GM21381 (cell line): ENCODE results near the gene PLPP4.
A peak's percentile ranks its signal among the peaks of the same experiment; 100 is the strongest.

Experiments
- ATAC-seq: cut with Tn5 transposase; IDR thresholded peaks from one replicate; pipeline ENCODE4 v1.9.1; 2021; ENCODE audit warnings: mild to moderate bottlenecking, moderate library complexity; ENCODE audit not compliant: unreplicated experiment

The PLPP4 gene

DNA sequence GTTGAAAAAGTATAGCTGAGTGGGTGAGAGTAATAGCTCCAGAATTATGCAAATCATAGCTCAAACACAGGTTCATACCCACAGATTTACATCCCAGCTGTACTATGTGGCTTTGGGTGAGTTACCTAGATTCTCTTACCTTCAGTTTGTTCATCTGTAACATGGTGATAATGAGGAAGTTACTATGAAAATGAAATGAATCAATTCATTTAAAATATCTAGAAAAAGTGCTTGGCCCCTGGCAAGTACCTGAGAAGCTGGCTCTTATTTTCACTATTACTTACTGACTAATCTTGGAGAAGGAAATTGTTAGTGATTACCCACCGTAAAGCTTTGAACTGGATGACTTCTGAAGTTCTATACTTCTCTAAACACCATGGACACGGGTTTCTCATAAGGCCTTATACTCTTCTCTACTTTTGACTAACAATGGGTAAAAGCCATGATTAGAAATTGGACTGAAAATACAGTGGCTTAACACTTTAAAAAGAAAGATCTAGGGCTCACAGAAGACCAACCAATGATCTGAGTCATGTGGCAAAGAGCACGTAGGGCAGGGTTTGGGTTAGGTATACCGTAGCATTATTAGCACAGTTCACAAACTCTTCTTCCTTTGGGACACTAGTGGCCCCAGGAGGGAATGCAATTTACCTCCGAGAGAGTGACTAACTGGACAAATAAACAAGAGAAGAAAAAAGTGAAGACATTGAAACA lies 149.2 kb downstream of the PLPP4 start:
- ATAC-seq: peak; percentile 61

DNA sequence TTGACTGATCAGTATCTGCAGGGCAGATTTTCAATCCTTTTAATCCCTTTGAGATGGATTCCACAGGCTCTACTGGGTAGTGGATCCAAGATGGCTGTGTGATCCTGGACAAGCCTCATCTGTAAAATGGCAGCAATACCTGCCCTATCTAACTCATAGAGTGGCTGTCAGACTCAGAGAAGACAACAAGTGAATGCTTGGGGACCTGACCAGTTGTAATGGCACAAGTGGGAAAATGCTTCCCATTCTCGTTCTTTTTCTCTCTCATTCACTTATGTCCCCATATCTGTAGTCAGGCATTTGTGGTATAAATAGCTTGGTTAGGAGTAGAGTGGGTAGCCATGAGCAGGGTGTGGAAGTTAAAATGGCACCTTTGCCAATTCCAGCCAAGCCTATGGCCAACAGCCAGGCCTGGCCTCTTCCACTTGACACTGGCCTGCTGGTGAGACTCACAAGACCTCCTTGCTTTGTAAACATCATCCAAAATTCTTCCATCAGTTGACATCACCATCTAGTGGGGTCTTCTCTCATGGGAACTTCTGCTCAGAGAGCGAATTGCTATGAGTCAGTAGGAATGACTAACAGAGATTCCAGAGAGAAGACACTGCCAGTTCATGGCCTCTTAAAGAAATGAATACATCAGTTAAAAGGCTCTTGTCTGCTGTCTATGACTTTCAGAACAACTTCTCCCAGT lies 150.1 kb downstream of the PLPP4 start:
- peak; percentile 19 for ATAC-seq

DNA sequence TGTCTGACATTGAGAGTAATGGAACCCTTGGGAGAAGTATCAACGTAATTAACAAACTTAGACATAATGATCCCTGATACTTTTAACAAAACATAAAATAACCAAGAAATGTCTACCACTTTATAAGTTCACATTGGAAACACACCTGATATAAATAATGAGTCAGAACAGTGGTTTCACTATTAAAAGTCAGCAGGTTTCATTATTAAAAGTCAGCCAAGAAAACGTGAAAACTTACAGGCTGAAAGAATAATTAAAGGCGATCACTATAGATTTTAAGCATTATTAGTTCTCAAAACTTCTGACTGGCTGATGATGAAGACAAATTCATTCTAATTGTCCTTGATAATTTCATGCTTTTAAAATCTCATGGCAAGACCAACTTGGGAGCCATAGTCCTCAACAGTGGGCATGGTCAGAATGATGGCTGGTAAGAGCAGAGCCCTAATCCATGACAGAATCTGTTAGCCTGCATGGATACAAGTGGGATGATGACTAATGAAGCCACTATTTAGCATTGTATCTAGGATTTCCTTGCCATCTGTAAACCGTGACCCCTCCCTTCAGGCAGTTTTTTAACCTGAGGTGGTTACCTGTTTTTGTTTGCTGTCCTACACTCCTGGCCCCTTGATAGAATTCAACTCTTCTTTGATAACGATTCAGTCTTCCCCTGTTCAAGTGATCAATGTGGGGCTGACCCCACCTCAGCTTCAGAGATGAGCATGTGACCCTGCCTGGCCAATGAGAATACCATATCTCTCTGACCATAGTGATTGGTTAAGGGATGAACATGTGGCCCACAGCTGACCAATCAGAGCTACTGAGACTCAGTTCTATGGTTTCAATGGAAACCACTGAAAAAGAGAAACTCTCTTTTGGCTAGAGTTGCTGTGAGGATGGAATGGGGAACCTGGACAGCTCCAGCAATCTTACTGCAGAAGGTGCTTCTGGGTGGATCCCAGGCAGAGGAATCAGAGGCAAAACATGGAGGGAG lies 151.0 kb downstream of the PLPP4 start:
- peak; percentile 41 for ATAC-seq

- ATAC-seq: no peak
These were observed 152.0 kb downstream of the PLPP4 start for GRCh38 chr10:120609006-120609405.

DNA sequence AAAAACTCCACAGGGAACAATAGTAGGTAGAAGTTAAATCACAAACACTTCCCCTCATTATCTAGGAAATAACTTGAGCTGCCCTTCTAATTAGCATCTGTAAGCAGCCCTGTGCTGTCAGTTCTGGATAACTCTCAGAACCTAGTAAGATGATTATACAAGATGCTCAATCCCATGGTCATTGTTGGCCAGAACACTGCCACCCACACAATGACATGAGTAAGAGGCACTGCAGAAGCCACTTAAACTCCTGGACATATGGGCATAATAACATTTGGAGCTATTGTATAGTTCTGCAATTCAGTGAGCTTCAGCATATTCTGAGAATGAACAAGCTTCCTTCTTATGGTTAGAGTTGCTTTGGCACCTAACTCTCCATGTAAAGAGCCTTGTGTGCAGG lies 153.8 kb downstream of the PLPP4 start:
- no peak for ATAC-seq

DNA sequence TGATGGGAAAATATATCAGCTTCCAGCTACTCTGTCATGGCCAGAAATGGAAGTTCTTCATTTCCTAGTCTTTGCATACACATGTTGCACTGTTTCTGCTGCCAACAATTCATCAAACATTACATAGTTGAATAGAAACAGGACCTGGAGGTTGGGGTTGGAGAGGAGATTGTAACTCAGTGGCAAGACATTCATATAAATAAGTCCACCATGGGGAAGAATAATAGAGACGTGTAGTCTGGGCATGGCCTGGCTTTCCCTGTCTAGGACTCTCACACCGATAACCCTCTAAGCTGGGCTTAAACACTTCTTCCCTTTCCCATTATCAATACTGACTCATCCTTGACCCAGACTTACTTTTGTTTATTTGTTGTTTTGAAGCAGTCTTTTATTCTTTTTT lies 155.7 kb downstream of the PLPP4 start:
- no peak for ATAC-seq

GRCh38 chr10:120613180-120613579 lies 156.2 kb downstream of the PLPP4 start:
- ATAC-seq: no peak

- ATAC-seq: no peak
These were observed 157.7 kb downstream of the PLPP4 start for GRCh38 chr10:120614680-120615079.

- ATAC-seq: no peak
These were observed 159.4 kb downstream of the PLPP4 start for GRCh38 chr10:120616311-120616911.

GRCh38 chr10:120628197-120628596 lies 171.2 kb downstream of the PLPP4 start:
- no peak for ATAC-seq

DNA sequence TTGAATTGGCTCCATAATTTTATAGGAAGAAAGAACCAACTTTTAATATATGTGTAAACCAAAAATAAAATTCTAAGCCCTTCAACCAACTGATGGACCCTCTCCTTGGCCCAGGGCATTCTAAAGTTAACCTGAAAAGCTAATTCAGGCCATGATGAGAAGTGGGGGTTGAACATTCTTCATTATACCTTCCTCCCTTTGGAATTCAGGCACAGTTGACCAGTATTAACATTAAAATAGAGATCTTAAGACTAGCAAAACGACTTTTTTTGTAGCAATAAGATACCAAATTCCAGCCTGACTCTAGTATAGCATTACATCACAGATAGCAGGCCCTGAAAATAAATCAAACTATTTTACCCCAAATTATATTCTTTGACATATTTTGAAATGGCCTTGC lies 173.2 kb downstream of the PLPP4 start:
- ATAC-seq: no peak

DNA sequence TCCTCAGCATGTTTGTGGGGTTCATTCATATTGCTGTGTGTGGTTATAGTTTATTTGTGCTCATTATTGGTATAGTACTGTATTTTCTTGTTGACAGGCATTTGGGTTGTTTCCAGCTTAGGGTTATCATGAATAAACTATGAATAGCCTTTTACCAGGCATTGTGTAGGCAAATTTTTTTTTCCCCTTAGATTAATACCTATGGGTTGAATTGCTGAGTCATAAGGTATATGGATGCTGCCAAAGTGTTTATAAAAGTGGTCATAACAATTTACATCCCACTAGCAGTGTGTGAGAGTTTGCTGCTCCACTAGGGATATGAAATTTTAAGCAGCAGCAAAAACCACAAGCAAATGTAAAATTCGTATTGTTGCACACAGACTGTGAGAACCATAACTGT lies 175.0 kb downstream of the PLPP4 start:
- no peak for ATAC-seq

- ATAC-seq: no peak
These were observed 175.9 kb downstream of the PLPP4 start for GRCh38 chr10:120632942-120633341.

DNA sequence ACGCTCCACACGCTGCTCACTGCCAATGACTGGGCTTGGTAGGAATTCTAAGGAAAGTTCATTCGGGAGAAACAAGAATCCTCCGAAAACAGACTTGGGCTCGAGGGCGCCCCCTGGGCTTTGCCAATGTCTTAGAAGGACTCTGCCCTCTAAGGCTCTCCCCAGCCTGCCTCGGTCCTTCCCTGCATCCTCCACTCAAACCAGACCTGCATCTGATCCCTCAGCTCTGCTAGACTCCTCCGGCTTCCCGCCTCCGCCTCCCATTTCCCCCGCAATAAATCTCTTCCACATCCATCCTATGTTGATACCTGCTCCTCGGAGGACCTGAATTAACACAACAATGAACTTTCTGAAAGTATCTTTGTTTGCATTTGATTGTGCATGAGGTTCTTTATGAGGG lies 177.6 kb downstream of the PLPP4 start:
- no peak for ATAC-seq
